Psoas muscle (tissue), 8 donors: ENCODE measurements around the gene EML5. TPM values are rescaled to one million over a fixed set of nuclear protein-coding genes. Genes with fewer than 3 reads are reported as not detected.

ENCODE experiments used
- ATAC-seq, 4 donors: fragments of 200-7000 bp; cut with Tn5 transposase; one replicate each; pipeline ENCODE4 v1.9.1; 2020; ENCODE audit warnings: moderate library complexity in 3 of 4, mild to moderate bottlenecking in 2 of 4
- DNase-seq, 2 donors: peaks; one replicate each; pipeline ENCODE4 v3.0.0-alpha.2; 2020
- H3K27ac ChIP-seq: fragments of 200-600 bp; one replicate; pipeline ENCODE4 v1.8.0; 2022
- H3K27me3 ChIP-seq, 3 donors: fragments of 200-600 bp in 1 of 3; one replicate each; pipeline versions ENCODE4 v1.6.1 to v1.8.0; 2013 to 2022; ENCODE audit warnings: low read length in 2 of 3, mild to moderate bottlenecking in 2 of 3, moderate library complexity in 1 of 3; ENCODE audit not compliant: insufficient read depth in 3 of 3
- H3K36me3 ChIP-seq, 2 donors: fragments of 200-600 bp in 1 of 2; one replicate each; pipeline versions ENCODE4 v1.6.1 to v1.8.0; 2013 to 2022; ENCODE audit warnings: low read depth in 1 of 2, mild to moderate bottlenecking in 1 of 2, moderate library complexity in 1 of 2; ENCODE audit not compliant: insufficient read depth in 1 of 2
- H3K4me1 ChIP-seq: fragments of 200-600 bp; one replicate; pipeline ENCODE4 v1.8.0; 2022
- H3K4me3 ChIP-seq: fragments of 200-600 bp; one replicate; pipeline ENCODE4 v1.8.0; 2022; ENCODE audit warnings: mild to moderate bottlenecking
- H3K9me3 ChIP-seq: fragments of 200-600 bp; one replicate; pipeline ENCODE4 v1.8.0; 2022
- CTCF ChIP-seq: fragments of 200-600 bp; IDR thresholded peaks from one replicate; pipeline ENCODE4 v1.8.0; 2022; ENCODE audit warnings: antibody characterized with exemption
- WGBS, 3 donors: extraction: QIAGEN DNeasy Blood & Tissue Kit; methylation state at CpG; one replicate each; pipeline versions ENCODE4 v1.1.6 to v1.1.7; 2013; 5-methylcytosine and 5-hydroxymethylcytosine counted together
- intact Hi-C, 2 donors: fragments of 100-400 bp; cut with DNase I; formaldehyde crosslinking; loops; one replicate each; pipeline versions ENCODE4 v1.11.0 to v1.14.2; 2022
- polyA plus RNA-seq, 3 donors: library from polyadenylated mRNA; stranded (reverse); fragments of 200-250 nt; gene quantifications; one replicate each; pipeline ENCODE4 v1.2.3, GENCODE V29; 2013
- total RNA-seq, 4 donors: library from RNA; stranded (reverse); fragmentation: NEBNext Ultra II Directional in 2 of 4; extraction: Animal tissue kit (Norgen Biotek cat#: 25700) in 2 of 4; gene quantifications; one replicate each; pipeline versions ENCODE4 v1.2.1 to v1.2.4, GENCODE V29; 2021 to 2023
- donor health status: healthy with polysubstance abuse.
- donor health status: DM: no; HTN: no; CAD: no; lungs with moderate emphysema.
- donor health status: Bipolar disorder and iron deficiency.
- donor health status: healthy.
- donor health status: DM: yes; HTN: yes; CAD: no.
- donor health status: DM: no; HTN: no; CAD: no.
- donor health status: DM: no; HTN: no; CAD: no.
- donor health status: DM: yes; HTN: yes; CAD: no.

The EML5 gene
- total and polyA plus RNA-seq, 7 donors: 0.04 to 0.24 (median 0.17) TPM

DNA sequence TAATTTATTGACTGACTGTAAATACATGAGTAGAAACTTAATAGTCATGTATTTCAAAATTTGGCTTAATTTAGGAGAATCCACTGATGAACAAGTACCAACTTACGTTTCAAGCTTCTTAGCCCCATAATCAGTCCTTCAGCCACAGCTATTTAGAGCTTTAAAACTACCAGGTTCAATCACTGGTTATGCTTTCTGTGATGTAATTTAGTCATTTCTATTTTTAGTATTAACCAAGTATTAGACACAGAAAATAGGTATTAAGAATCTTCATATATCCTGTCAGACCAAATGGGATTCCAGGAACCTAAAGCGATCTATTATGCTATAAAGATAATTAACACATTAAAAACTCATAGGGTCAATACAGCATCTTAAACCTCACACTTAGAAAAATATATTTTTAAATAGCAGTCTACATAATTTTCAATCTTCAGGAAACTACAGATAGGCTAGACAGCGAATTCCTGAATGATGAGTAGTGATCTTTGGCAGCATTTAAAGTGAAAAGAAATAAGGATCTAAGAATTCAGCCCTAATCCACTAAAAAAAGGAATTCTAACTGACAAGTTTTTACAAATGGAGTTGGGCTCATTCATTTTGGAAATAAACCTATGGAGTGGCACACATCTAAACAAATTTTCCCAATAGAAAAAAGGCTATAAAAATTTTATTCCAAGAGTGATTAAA, 178.4 kb downstream of the EML5 start:
- no peak for TF ChIP-seq CTCF
- Histone ChIP-seq H3K27me3 (no peaks in the 10 kb centered on the region), H3K4me1 (peaks cover 7% of the 10 kb centered on the region), H3K4me3 (no peak overlapping the region), H3K36me3 (peaks cover 11 to 66% of the 10 kb centered on the region in 2 donors), H3K9me3 (no peaks in the 10 kb centered on the region), H3K27ac (no peak overlapping the region)
- intact Hi-C loops: no loop called here
- ATAC-seq: no peak
- DNase-seq: no peak
- 78 to 88% (median 86%) methylated on average over 3 of the region's 3 CpGs for WGBS, 3 donors

DNA sequence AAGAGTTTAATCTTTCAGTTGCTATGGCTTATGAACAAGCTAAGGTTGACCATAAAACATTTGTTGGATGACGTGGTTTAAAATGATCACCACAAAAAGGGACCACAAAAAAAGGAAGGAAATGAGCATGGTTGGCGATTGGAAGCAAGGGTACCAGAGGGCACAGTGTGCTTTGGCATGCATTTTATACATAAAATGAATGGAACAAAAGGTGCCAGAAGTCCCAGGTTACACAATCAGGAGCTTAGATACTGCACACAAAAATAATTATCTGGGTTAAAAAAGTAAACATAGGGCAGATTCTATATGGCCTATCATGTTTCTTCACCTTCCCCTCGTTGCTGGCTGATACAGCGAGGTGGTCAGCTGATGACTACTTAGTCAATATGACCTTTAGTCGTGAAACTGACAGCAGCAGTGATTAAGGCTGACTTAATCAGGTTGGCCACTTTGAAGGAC, 179.2 kb downstream of the EML5 start:
- no peaks in the 10 kb centered on the region for H3K27me3 ChIP-seq
- WGBS, 3 donors: 44 to 64% (median 51%) methylated on average over 5 of the region's 5 CpGs
- no peak overlapping the region for H3K27ac ChIP-seq
- H3K4me3 ChIP-seq: no peak overlapping the region
- H3K9me3 ChIP-seq: no peaks in the 10 kb centered on the region
- ATAC-seq: no peak
- TF ChIP-seq CTCF: no peak
- no peak for DNase-seq
- H3K36me3 ChIP-seq: peaks cover 11 to 74% of the 10 kb centered on the region in 2 donors
- peaks cover 7% of the 10 kb centered on the region for H3K4me1 ChIP-seq
- intact Hi-C loops: no loop called here

DNA sequence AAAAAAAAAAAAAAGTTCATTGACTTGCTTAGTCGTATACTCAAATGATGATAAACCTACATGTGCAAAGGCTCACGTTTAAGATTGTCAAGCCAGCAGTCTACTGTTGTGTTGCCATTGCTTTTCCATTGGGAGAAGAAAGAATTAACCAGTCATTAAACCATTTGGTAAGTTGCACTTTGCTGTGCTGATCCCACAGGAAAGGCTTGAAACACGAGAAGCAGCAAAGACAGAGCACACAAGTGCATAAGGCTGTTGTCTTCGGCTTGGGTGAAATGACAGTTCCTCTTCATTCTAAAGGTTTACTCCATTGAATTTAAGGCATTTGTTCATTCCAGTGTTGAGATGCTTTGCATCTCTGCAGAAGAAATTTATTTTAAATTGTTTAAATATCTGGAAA, 179.8 kb downstream of the EML5 start:
- DNase-seq (no peak), ATAC-seq (no peak)
- Histone ChIP-seq H3K36me3 (peaks cover 13 to 79% of the 10 kb centered on the region in 2 donors), H3K9me3 (no peaks in the 10 kb centered on the region), H3K4me1 (peaks cover 7% of the 10 kb centered on the region), H3K27me3 (no peaks in the 10 kb centered on the region), H3K27ac (no peak overlapping the region), H3K4me3 (no peak overlapping the region)
- no peak for TF ChIP-seq CTCF
- 54 to 71% (median 66%) methylated on average over 4 of the region's 4 CpGs for WGBS, 3 donors
- intact Hi-C loops: no loop called here

DNA sequence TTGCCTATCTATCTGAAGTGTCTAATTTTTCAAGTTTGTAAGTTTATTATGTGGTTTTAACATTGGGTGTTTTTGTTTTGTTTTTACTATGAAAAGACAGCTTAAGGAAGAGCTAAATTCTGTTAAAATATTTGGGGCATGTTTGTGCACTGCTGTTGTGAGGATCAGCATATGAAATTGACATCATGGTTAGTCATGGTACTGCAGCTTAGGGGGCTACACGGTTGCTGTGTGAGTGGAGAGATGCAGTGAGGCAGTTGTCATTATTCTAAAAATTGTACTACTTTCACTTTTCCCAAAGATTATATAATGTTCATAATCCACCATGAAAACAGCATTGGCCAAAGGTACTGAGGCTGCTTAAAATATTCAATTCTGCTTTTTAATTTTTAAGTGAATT, 180.9 kb downstream of the EML5 start:
- no peak for TF ChIP-seq CTCF
- DNase-seq (no peak), ATAC-seq (no peak)
- Histone ChIP-seq H3K36me3 (peaks cover 21 to 76% of the 10 kb centered on the region in 2 donors), H3K4me1 (peaks cover 7% of the 10 kb centered on the region), H3K27ac (no peak overlapping the region), H3K27me3 (no peaks in the 10 kb centered on the region), H3K9me3 (no peaks in the 10 kb centered on the region), H3K4me3 (no peak overlapping the region)
- intact Hi-C loops: no loop called here
- 10 to 19% (median 16%) methylated on average over 1 of the region's 1 CpG for WGBS, 3 donors

GRCh38 chr14:88607829-88608228, 184.9 kb downstream of the EML5 start:
- intact Hi-C loops: no loop called here
- Histone ChIP-seq H3K4me1 (no peaks in the 10 kb centered on the region), H3K36me3 (peaks cover 27 to 84% of the 10 kb centered on the region in 2 donors), H3K4me3 (no peak overlapping the region), H3K27ac (no peak overlapping the region), H3K27me3 (no peaks in the 10 kb centered on the region), H3K9me3 (no peaks in the 10 kb centered on the region)
- TF ChIP-seq CTCF: no peak
- ATAC-seq (no peak), DNase-seq (no peak)
